ENCODE data around the gene PRSS50. TPM values are rescaled to one million over a fixed set of nuclear protein-coding genes. Genes with fewer than 3 reads are reported as not detected.

The PRSS50 gene
- total RNA-seq, 6 donors from 2014 or later: 0.10 to 4.2 (median 0.40) TPM

GRCh38 chr3:46702246-46703012, 15.2 kb downstream of the PRSS50 start:
- Histone ChIP-seq H3K4me3 (no peak overlapping the region), H3K36me3 (no peaks in the 10 kb centered on the region), H3K9me3 (no peaks in the 10 kb centered on the region), H3K27me3 (peaks cover 0 to 10% (median 5%) of the 10 kb centered on the region in 4 donors), H3K27ac (no peak overlapping the region), H3K4me1 (peaks cover 26 to 27% (median 27%) of the 10 kb centered on the region in 4 donors)
- WGBS, 2 donors: 72 to 98% methylated on average over 2 to 4 of the region's 4 CpGs
- DNase-seq (no peak), ATAC-seq (ENCODE audit: low FRiP score in 2 of 2) (no peak)
- no peak for TF ChIP-seq POLR2AphosphoS5 (IDR thresholded peaks at IDR 0.05)
- TF ChIP-seq EP300 (IDR thresholded peaks at IDR 0.05): no peak
- no peak for TF ChIP-seq CTCF (IDR thresholded peaks at IDR 0.05)
- TF ChIP-seq POLR2A (IDR thresholded peaks at IDR 0.05): no peak

GRCh38 chr3:46701181-46701939, 16.3 kb downstream of the PRSS50 start, which contains the start of gene TMIE:
Gene TMIE, plus strand, starts transcription at chr3:46701392. Its CDS starts 96 bp downstream, at chr3:46701488.
- no peaks in the 10 kb centered on the region for H3K9me3 ChIP-seq
- ATAC-seq (ENCODE audit: low FRiP score in 2 of 2) (no peak), DNase-seq (peak in 1 of 2 donors; percentile 88)
- H3K27ac ChIP-seq: peak within 1 kb of the TSS in 2 of 4 donors; percentile 24 to 35
- no peak for TF ChIP-seq CTCF (IDR thresholded peaks at IDR 0.05)
- TF ChIP-seq EP300 (IDR thresholded peaks at IDR 0.05): no peak
- TF ChIP-seq POLR2AphosphoS5 (IDR thresholded peaks at IDR 0.05): no peak
- TF ChIP-seq POLR2A (IDR thresholded peaks at IDR 0.05): no peak
- 4 to 13% methylated on average over 4 to 12 of the region's 51 CpGs for WGBS, 2 donors
- H3K27me3 ChIP-seq: peaks cover 0 to 10% (median 5%) of the 10 kb centered on the region in 4 donors
- peaks cover 37% of the 10 kb centered on the region in 4 donors for H3K4me1 ChIP-seq
- H3K36me3 ChIP-seq: no peaks in the 10 kb centered on the region
- H3K4me3 ChIP-seq: peak within 1 kb of the TSS in 3 of 4 donors; percentile 27 to 42 (median 41)

- DNase-seq (no peak), ATAC-seq (ENCODE audit: low FRiP score in 2 of 2) (no peak)
- peaks cover 42 to 43% (median 43%) of the 10 kb centered on the region in 4 donors for H3K4me1 ChIP-seq
- peak overlapping the region in 3 of 4 donors; percentile 27 to 42 (median 41) for H3K4me3 ChIP-seq
- WGBS, 2 donors: 37% methylated on average over 4 of the region's 4 CpGs; no CpG with 5 or more reads in 1 of the 2 donors
- H3K9me3 ChIP-seq: no peaks in the 10 kb centered on the region
- H3K36me3 ChIP-seq: no peaks in the 10 kb centered on the region
- no peak for TF ChIP-seq CTCF (IDR thresholded peaks at IDR 0.05)
- TF ChIP-seq POLR2A (IDR thresholded peaks at IDR 0.05): no peak
- TF ChIP-seq EP300 (IDR thresholded peaks at IDR 0.05): no peak
- no peak for TF ChIP-seq POLR2AphosphoS5 (IDR thresholded peaks at IDR 0.05)
- peak overlapping the region in 2 of 4 donors; percentile 24 to 35 for H3K27ac ChIP-seq
- peaks cover 0 to 10% (median 5%) of the 10 kb centered on the region in 4 donors for H3K27me3 ChIP-seq
Observed at GRCh38 chr3:46700772-46701171, 16.9 kb downstream of the PRSS50 start.

GRCh38 chr3:46699676-46700523, 17.8 kb downstream of the PRSS50 start:
- ATAC-seq (ENCODE audit: low FRiP score in 2 of 2) (peak; percentile 71 to 82), DNase-seq (peak in 1 of 2 donors; percentile 82)
- 60% methylated on average over 6 to 8 of the region's 8 CpGs for WGBS, 2 donors
- peak overlapping the region in 3 of 4 donors; percentile 15 to 35 (median 24) for H3K27ac ChIP-seq
- peaks cover 51 to 52% (median 51%) of the 10 kb centered on the region in 4 donors for H3K4me1 ChIP-seq
- peaks cover 0 to 10% (median 5%) of the 10 kb centered on the region in 4 donors for H3K27me3 ChIP-seq
- no peaks in the 10 kb centered on the region for H3K9me3 ChIP-seq
- no peak overlapping the region for H3K4me3 ChIP-seq
- H3K36me3 ChIP-seq: no peaks in the 10 kb centered on the region
- TF ChIP-seq EP300 (IDR thresholded peaks at IDR 0.05): peak in 1 of 4 donors; percentile 43
- TF ChIP-seq CTCF (IDR thresholded peaks at IDR 0.05): no peak
- peak; percentile 66 to 81 for TF ChIP-seq POLR2AphosphoS5 (IDR thresholded peaks at IDR 0.05)
